ENCODE results near the gene NMUR1. TPM values are rescaled to one million over a fixed set of nuclear protein-coding genes. Genes with fewer than 3 reads are reported as not detected.

The NMUR1 gene
- total RNA-seq: 0.07 and 0.20 TPM in 2 replicates

GRCh38 chr2:231530099-231531011 lies at the start of gene NMUR1:
Gene NMUR1 (minus strand): TSS chr2:231530445. CDS start chr2:231530361, 84 bp downstream.

Other genes starting within 250 kb of the NMUR1 start
- 0.52 and 1.1 TPM in 2 replicates for gene B3GNT7, start 134.7 kb downstream of the NMUR1 start, total RNA-seq
- gene NCL, start 66.0 kb downstream of the NMUR1 start, total RNA-seq: 148 and 236 TPM in 2 replicates
- not detected in 2 replicates for gene TEX44, start 62.4 kb upstream of the NMUR1 start, total RNA-seq
- 410 and 465 TPM in 2 replicates for gene PTMA, start 178.1 kb upstream of the NMUR1 start, total RNA-seq

Measured in smooth muscle cell of the pulmonary artery (primary cell).